Ovary (tissue), 9 donors: ENCODE measurements around the gene CROCC2. TPM values are rescaled to one million over a fixed set of nuclear protein-coding genes. Genes with fewer than 3 reads are reported as not detected.

ENCODE experiments used
- DNase-seq, 5 donors: peaks; one replicate each; pipeline ENCODE4 v3.0.0-alpha.2; 2019 to 2020
- H3K27ac ChIP-seq, 2 donors: fragments of 200-600 bp; one replicate each; pipeline versions ENCODE4 v1.5.1 to v1.8.0; 2019 to 2022
- H3K27me3 ChIP-seq: fragments of 200-600 bp; one replicate; pipeline ENCODE4 v1.8.0; 2022
- H3K36me3 ChIP-seq: fragments of 200-600 bp; sonication (generic); one replicate; pipeline ENCODE4 v1.5.1; 2019
- H3K4me1 ChIP-seq: one replicate; pipeline ENCODE4 v1.8.1; 2013; ENCODE audit warnings: mild to moderate bottlenecking, moderate library complexity; ENCODE audit not compliant: insufficient read depth
- H3K4me3 ChIP-seq: fragments of 200-600 bp; sonication (generic); one replicate; pipeline ENCODE4 v1.5.1; 2017
- H3K9me3 ChIP-seq, 2 donors: fragments of 200-600 bp in 1 of 2; sonication (generic) in 1 of 2; one replicate each; pipeline versions ENCODE4 v1.5.1 to v1.8.1; 2013 to 2019; ENCODE audit warnings: mild to moderate bottlenecking in 1 of 2, moderate library complexity in 1 of 2
- CTCF ChIP-seq, 3 donors: fragments of 450-650 bp in 2 of 3; fragments of 200-600 bp in 1 of 3; IDR thresholded peaks; one replicate each; pipeline versions ENCODE4 v1.5.1 to v1.8.0; 2016 to 2022; ENCODE audit warnings: antibody characterized with exemption in 3 of 3, mild to moderate bottlenecking in 1 of 3
- EP300 ChIP-seq: sonication (generic); formaldehyde crosslinking; IDR thresholded peaks from one replicate; pipeline ENCODE4 v1.6.1; 2017; ENCODE audit warnings: antibody characterized with exemption
- POLR2A ChIP-seq: fragments of 450-650 bp; IDR thresholded peaks from one replicate; pipeline ENCODE4 v1.6.1; 2017; ENCODE audit warnings: antibody characterized with exemption, mild to moderate bottlenecking, moderate library complexity
- WGBS, 3 donors: extraction: QIAGEN DNeasy Blood & Tissue Kit in 1 of 3; methylation state at CpG; one replicate each; pipeline versions ENCODE4 v1.1.5 to v1.1.7; 2013 to 2017; 5-methylcytosine and 5-hydroxymethylcytosine counted together
- intact Hi-C, 4 donors: fragments of 100-400 bp; cut with DNase I; formaldehyde crosslinking; loops; one replicate each; pipeline versions ENCODE4 v1.11.0 to v1.15.1; 2022 to 2023
- polyA plus RNA-seq, 2 donors: library from polyadenylated mRNA; stranded (reverse); fragments of 200-250 nt in 1 of 2; fragments of 350-450 nt in 1 of 2; fragmentation: Illumina TruSeq in 1 of 2; extraction: RNeasy Lipid Tissue Mini Kit (QIAGEN cat#74804) in 1 of 2; gene quantifications; one replicate each; pipeline ENCODE4 v1.2.3, GENCODE V29; 2013 to 2014
- total RNA-seq, 7 donors: library from RNA; depleted of rRNA in 2 of 7; stranded (reverse); fragments of >200 nt in 2 of 7; fragmentation: NEBNext Ultra II Directional in 3 of 7; extraction: Animal tissue kit (Norgen Biotek cat#: 25700) in 3 of 7; gene quantifications; one replicate each; pipeline versions ENCODE4 v1.1.0 to v1.2.4, GENCODE V29; 2016 to 2023
- donor health status: DM: no; HTN: no; CAD: no; lungs with moderate emphysema.
- donor health status: DM: no; HTN: no; CAD: no.
- donor health status: Bipolar disorder and iron deficiency.
- donor health status: DM: yes; HTN: yes; CAD: no.
- donor health status: DM: no; HTN: no; CAD: no.
- donor health status: DM: yes; HTN: yes; CAD: no.

Gene CROCC2
- total and polyA plus RNA-seq, 9 donors, result 0.15 to 6.1 (median 1.5) TPM; not detected in 1

GRCh38 chr2:241038374-241039180 is 132.4 kb downstream of the CROCC2 start:
- WGBS, 3 donors, result 93 to 94% (median 94%) methylated on average over 20 of the region's 20 CpGs
- no peaks in the 10 kb centered on the region for H3K36me3 ChIP-seq
- no peak for DNase-seq
- intact Hi-C loops, result no loop called here
- H3K27ac ChIP-seq, result no peak overlapping the region
- TF ChIP-seq EP300 (no peak), CTCF (IDR thresholded peaks at IDR 0.05) (no peak), POLR2A (no peak)
- no peaks in the 10 kb centered on the region for H3K27me3 ChIP-seq
- H3K9me3 ChIP-seq, result no peaks in the 10 kb centered on the region
- no peaks in the 10 kb centered on the region for H3K4me1 ChIP-seq
- no peak overlapping the region for H3K4me3 ChIP-seq

- intact Hi-C loops, result no loop called here
- 90 to 98% (median 93%) methylated on average over 4 of the region's 4 CpGs for WGBS, 3 donors
- Histone ChIP-seq H3K4me1 (no peaks in the 10 kb centered on the region), H3K9me3 (no peaks in the 10 kb centered on the region), H3K27ac (no peak overlapping the region), H3K4me3 (no peak overlapping the region), H3K36me3 (no peaks in the 10 kb centered on the region), H3K27me3 (no peaks in the 10 kb centered on the region)
- no peak for DNase-seq
- TF ChIP-seq EP300 (no peak), POLR2A (no peak), CTCF (IDR thresholded peaks at IDR 0.05) (no peak)
Measured at GRCh38 chr2:241039416-241039815, 133.3 kb downstream of the CROCC2 start.

- Histone ChIP-seq H3K4me3 (no peak overlapping the region), H3K9me3 (no peaks in the 10 kb centered on the region), H3K4me1 (no peaks in the 10 kb centered on the region), H3K27ac (no peak overlapping the region), H3K27me3 (no peaks in the 10 kb centered on the region), H3K36me3 (no peaks in the 10 kb centered on the region)
- intact Hi-C loops, result no loop called here
- DNase-seq, result no peak
- 91 to 94% (median 91%) methylated on average over 12 to 13 of the region's 13 CpGs for WGBS, 3 donors
- TF ChIP-seq CTCF (IDR thresholded peaks at IDR 0.05) (no peak), POLR2A (no peak), EP300 (no peak)
Measured at GRCh38 chr2:241040081-241040803, 134.1 kb downstream of the CROCC2 start.

GRCh38 chr2:241041589-241042158 is 135.5 kb downstream of the CROCC2 start:
- Histone ChIP-seq H3K9me3 (no peaks in the 10 kb centered on the region), H3K4me3 (no peak overlapping the region), H3K4me1 (no peaks in the 10 kb centered on the region), H3K27ac (no peak overlapping the region), H3K36me3 (no peaks in the 10 kb centered on the region), H3K27me3 (no peaks in the 10 kb centered on the region)
- 87 to 90% (median 90%) methylated on average over 5 of the region's 5 CpGs for WGBS, 3 donors
- no peak for TF ChIP-seq POLR2A
- no peak for TF ChIP-seq CTCF (IDR thresholded peaks at IDR 0.05)
- TF ChIP-seq EP300, result no peak
- no peak for DNase-seq
- intact Hi-C loops, result no loop called here

Other genes starting within 250 kb of the CROCC2 start
- gene AQP12B, start 223.5 kb upstream of the CROCC2 start, total RNA-seq, result under 1 TPM in 2 of 7 donors, not detected in 5; 0.18 to 0.36 TPM
- not detected for gene AQP12B, start 223.5 kb upstream of the CROCC2 start, polyA plus RNA-seq
- not detected for gene AQP12A, start 214.5 kb upstream of the CROCC2 start, total RNA-seq
- gene AQP12A, start 214.5 kb upstream of the CROCC2 start, polyA plus RNA-seq, result not detected
- gene KIF1A, start 86.1 kb upstream of the CROCC2 start, total RNA-seq, result 1 to 10 TPM in 6 of 7 donors, under 1 TPM in 1; 0.48 to 4.4 (median 1.7) TPM
- under 1 TPM; 0.85 to 0.93 TPM for gene KIF1A, start 86.1 kb upstream of the CROCC2 start, polyA plus RNA-seq
- under 1 TPM in 2 of 7 donors, not detected in 5; 0.25 to 0.79 TPM for gene AGXT, start 37.5 kb upstream of the CROCC2 start, total RNA-seq
- under 1 TPM in 1 of 2 donors, not detected in 1; 0.04 TPM for gene AGXT, start 37.5 kb upstream of the CROCC2 start, polyA plus RNA-seq
- under 1 TPM in 4 of 7 donors, not detected in 3; 0.12 to 0.48 (median 0.34) TPM for gene MAB21L4, start 10.2 kb upstream of the CROCC2 start, total RNA-seq
- gene MAB21L4, start 10.2 kb upstream of the CROCC2 start, polyA plus RNA-seq, result under 1 TPM in 1 of 2 donors, not detected in 1; 0.04 TPM
- gene SNED1, start 92.3 kb downstream of the CROCC2 start, total RNA-seq, result 10 to 100 TPM; 32.7 to 69.5 (median 50.3) TPM
- 10 to 100 TPM; 16.7 to 29.5 TPM for gene SNED1, start 92.3 kb downstream of the CROCC2 start, polyA plus RNA-seq
- 10 to 100 TPM; 24.8 to 45.7 (median 35.7) TPM for gene MTERF4, start 196.0 kb downstream of the CROCC2 start, total RNA-seq
- 10 to 100 TPM; 41.6 to 60.7 TPM for gene MTERF4, start 196.0 kb downstream of the CROCC2 start, polyA plus RNA-seq
- gene PASK, start 243.1 kb downstream of the CROCC2 start, total RNA-seq, result 10 to 100 TPM in 2 of 7 donors, 1 to 10 TPM in 5; 2.4 to 13.4 (median 7.4) TPM
- gene PASK, start 243.1 kb downstream of the CROCC2 start, polyA plus RNA-seq, result 10 to 100 TPM in 1 of 2 donors, 1 to 10 TPM in 1; 2.9 to 12.8 TPM
- gene PPP1R7, start 244.1 kb downstream of the CROCC2 start, total RNA-seq, result 10 to 100 TPM; 21.9 to 55.3 (median 37.8) TPM
- 100 to 1,000 TPM in 1 of 2 donors, 10 to 100 TPM in 1; 56.0 to 120 TPM for gene PPP1R7, start 244.1 kb downstream of the CROCC2 start, polyA plus RNA-seq